B cell (primary cell): ENCODE measurements around the gene SLC23A2. TPM values are rescaled to one million over a fixed set of nuclear protein-coding genes. Genes with fewer than 3 reads are reported as not detected.

ENCODE experiments used
- ATAC-seq: fragments of 200-7000 bp; cut with Tn5 transposase; one replicate; pipeline ENCODE4 v1.10.0; 2021; ENCODE audit warnings: low read depth, mild to moderate bottlenecking, moderate number of reproducible peaks, moderate library complexity
- CTCF ChIA-PET: fragments of 350-600 bp; sonication (Branson Sonifier 250); formaldehyde crosslinking; loops from one replicate; lab custom pipeline; 2021; ENCODE audit warnings: antibody characterized with exemption, inconsistent platforms; lab: Charles Lee
- POLR2A ChIA-PET: fragments of 350-600 bp; sonication (Branson Sonifier 250); formaldehyde crosslinking; loops from one replicate; lab custom pipeline; 2021; ENCODE audit warnings: antibody characterized with exemption; lab: Charles Lee
- DNase-seq: peaks from one replicate; pipeline ENCODE4 v3.0.0; 2013
- H2AFZ ChIP-seq: 2 replicates; pipeline ENCODE4 v1.6.1; 2012; ENCODE audit warnings: mild to moderate bottlenecking, low read depth, low read length; ENCODE audit not compliant: insufficient read depth, poor library complexity, severe bottlenecking
- H3K27ac ChIP-seq, 2 donors: 1 replicate in 1 of 2; 2 replicates in 1 of 2; pipeline ENCODE4 v1.5.1; 2012 to 2013; ENCODE audit warnings: low read length in 2 of 2, mild to moderate bottlenecking in 2 of 2, moderate library complexity in 1 of 2
- H3K27me3 ChIP-seq, 4 experiments: fragments of 200-600 bp in 1 of 4; sonication (generic) in 1 of 4; replicated peaks in 1 of 4; 1 replicate in 2 of 4; 2 replicates in 2 of 4; pipeline versions ENCODE4 v1.6.1 to v1.7.0; 2013 to 2016; ENCODE audit warnings: low read length in 3 of 4, mild to moderate bottlenecking in 2 of 4, mixed read lengths in 1 of 4, moderate library complexity in 1 of 4; ENCODE audit not compliant: insufficient read depth in 4 of 4, control insufficient read depth in 3 of 4; ENCODE audit errors: control extremely low read depth in 1 of 4
- H3K36me3 ChIP-seq, 2 experiments: replicated peaks in 1 of 2; 1 replicate in 1 of 2; 2 replicates in 1 of 2; pipeline versions ENCODE4 v1.6.1 to v1.7.1; 2013; ENCODE audit warnings: low read length in 1 of 2; ENCODE audit not compliant: insufficient read depth in 2 of 2, control insufficient read depth in 1 of 2; ENCODE audit errors: control extremely low read depth in 1 of 2, extremely low read depth in 1 of 2
- H3K4me1 ChIP-seq, 2 donors: fragments of 200-600 bp in 1 of 2; sonication (generic) in 1 of 2; 1 replicate in 1 of 2; 2 replicates in 1 of 2; pipeline versions ENCODE4 v1.5.1 to v1.6.1; 2013 to 2017; ENCODE audit warnings: low read length in 2 of 2; ENCODE audit not compliant: control insufficient read depth in 2 of 2, insufficient read depth in 2 of 2
- H3K4me2 ChIP-seq: replicated peaks from 2 replicates; pipeline ENCODE3; 2012; ENCODE audit warnings: mild to moderate bottlenecking, low read depth, low read length; ENCODE audit not compliant: poor library complexity, severe bottlenecking
- H3K4me3 ChIP-seq, 5 experiments: fragments of 200-600 bp in 1 of 5; sonication (generic) in 1 of 5; 1 replicate in 3 of 5; 2 replicates in 2 of 5; pipeline versions ENCODE4 v1.5.1 to v1.7.0; 2011 to 2016; ENCODE audit warnings: low read length in 4 of 5, mild to moderate bottlenecking in 4 of 5, low read depth in 2 of 5, control low read depth in 1 of 5, moderate library complexity in 1 of 5; ENCODE audit not compliant: insufficient read depth in 1 of 5; ENCODE audit errors: control extremely low read depth in 1 of 5, extremely low read depth in 1 of 5
- H3K79me2 ChIP-seq: fragments of 200-600 bp; sonication (generic); one replicate; pipeline ENCODE4 v1.6.0; 2016; ENCODE audit warnings: low read length; ENCODE audit not compliant: control insufficient read depth, insufficient read depth
- H3K9ac ChIP-seq: fragments of 200-600 bp; sonication (generic); 2 replicates; pipeline ENCODE4 v1.6.1; 2017; ENCODE audit warnings: mild to moderate bottlenecking, low read length, moderate library complexity
- H3K9me3 ChIP-seq, 3 donors: one replicate each; pipeline versions ENCODE4 v1.6.1 to v1.7.1; 2013; ENCODE audit warnings: low read length in 2 of 3; ENCODE audit not compliant: control insufficient read depth in 2 of 3, insufficient read depth in 1 of 3; ENCODE audit errors: control extremely low read depth in 1 of 3
- H4K20me1 ChIP-seq: 2 replicates; pipeline ENCODE4 v1.6.0; 2012; ENCODE audit warnings: mild to moderate bottlenecking, low read length; ENCODE audit not compliant: insufficient read depth, control insufficient read depth, poor library complexity, severe bottlenecking
- H3K27ac Mint-ChIP-seq: one replicate; pipeline ENCODE4 v1.8.0; 2021; ENCODE audit warnings: mixed read lengths
- H3K27me3 Mint-ChIP-seq: one replicate; pipeline ENCODE4 v1.8.0; 2021; ENCODE audit warnings: mixed read lengths
- H3K4me1 Mint-ChIP-seq: one replicate; pipeline ENCODE4 v1.8.0; 2021; ENCODE audit warnings: mixed read lengths
- H3K4me3 Mint-ChIP-seq: one replicate; pipeline ENCODE4 v1.8.0; 2021; ENCODE audit warnings: mixed read lengths
- H3K9me3 Mint-ChIP-seq: one replicate; pipeline ENCODE4 v1.8.0; 2022; ENCODE audit warnings: mixed read lengths; ENCODE audit not compliant: insufficient read depth
- EZH2 ChIP-seq: IDR thresholded peaks from 2 replicates; pipeline ENCODE4 v1.6.1; 2012; ENCODE audit warnings: borderline replicate concordance, low read depth, mild to moderate bottlenecking, moderate library complexity, low read length; ENCODE audit not compliant: insufficient read depth, poor library complexity, severe bottlenecking
- WGBS: methylation state at CpG from one replicate; pipeline ENCODE4 v1.1.5; 2013; ENCODE audit warnings: missing lambda C conversion rate; ENCODE audit not compliant: insufficient coverage; 5-methylcytosine and 5-hydroxymethylcytosine counted together
- intact Hi-C: fragments of 100-400 bp; cut with micrococcal nuclease; formaldehyde crosslinking; loops from one replicate; pipeline ENCODE4 v1.10.0; 2022
- polyA plus RNA-seq: library from polyadenylated mRNA; depleted of rRNA; stranded (reverse); fragments of >200 nt; gene quantifications from 2 replicates; pipeline ENCODE4 v1.2.3, GENCODE V29; 2012
- total RNA-seq, 2 donors: library from RNA; stranded (reverse); fragments of 120-200 nt in 1 of 2; gene quantifications; 1 replicate in 1 of 2; 2 replicates in 1 of 2; pipeline versions ENCODE4 v1.2.3 to v1.2.4, GENCODE V29; 2013 to 2022
- TF ChIP-seq, protein P1 (sequence below): fragments of 200-600 bp; IDR thresholded peaks from one replicate; pipeline ENCODE4 v1.8.0; 2022; ENCODE audit warnings: antibody characterized with exemption, mild to moderate bottlenecking

Gene SLC23A2
- total and polyA plus RNA-seq, 2 donors (not counting 1 experiment from before 2014, with no cell fraction given): 23.6 to 70.7 TPM

DNA sequence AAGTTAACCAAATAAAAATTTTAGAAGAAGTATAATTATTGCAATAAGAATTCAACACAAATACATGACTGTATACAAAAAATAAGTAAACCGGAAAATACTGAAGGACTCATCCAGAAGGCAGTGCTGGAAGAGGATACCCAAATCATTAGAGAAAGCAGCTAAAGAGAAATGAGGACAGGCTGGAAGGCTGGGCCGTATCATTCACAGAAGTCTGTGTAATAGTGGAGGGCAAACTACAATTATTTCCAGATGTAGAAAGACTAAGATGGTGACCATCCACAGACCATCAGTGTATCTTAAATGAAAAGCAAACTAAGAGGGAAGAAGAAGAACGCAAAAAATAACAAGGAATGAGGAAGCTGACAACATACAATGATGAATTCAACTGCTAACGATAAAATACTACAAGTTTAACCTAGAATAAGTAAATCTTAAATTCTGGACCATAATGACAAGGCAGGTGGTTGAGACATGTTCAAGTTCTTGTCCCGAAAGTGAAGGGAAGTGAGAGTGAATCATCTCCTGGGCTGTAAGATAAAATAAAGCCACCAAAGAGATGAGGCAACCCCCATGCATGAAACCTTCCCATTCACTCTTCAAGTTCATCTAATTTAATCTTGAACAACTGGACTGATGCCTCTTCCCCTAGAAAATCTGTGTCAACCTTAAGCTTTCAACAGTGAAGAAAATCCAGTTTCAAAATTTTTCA lies 71.5 kb downstream of the SLC23A2 start:
- peaks cover 0 to 50% of the 10 kb centered on the region in 2 experiments for H3K36me3 ChIP-seq
- TF ChIP-seq, protein P1, sequence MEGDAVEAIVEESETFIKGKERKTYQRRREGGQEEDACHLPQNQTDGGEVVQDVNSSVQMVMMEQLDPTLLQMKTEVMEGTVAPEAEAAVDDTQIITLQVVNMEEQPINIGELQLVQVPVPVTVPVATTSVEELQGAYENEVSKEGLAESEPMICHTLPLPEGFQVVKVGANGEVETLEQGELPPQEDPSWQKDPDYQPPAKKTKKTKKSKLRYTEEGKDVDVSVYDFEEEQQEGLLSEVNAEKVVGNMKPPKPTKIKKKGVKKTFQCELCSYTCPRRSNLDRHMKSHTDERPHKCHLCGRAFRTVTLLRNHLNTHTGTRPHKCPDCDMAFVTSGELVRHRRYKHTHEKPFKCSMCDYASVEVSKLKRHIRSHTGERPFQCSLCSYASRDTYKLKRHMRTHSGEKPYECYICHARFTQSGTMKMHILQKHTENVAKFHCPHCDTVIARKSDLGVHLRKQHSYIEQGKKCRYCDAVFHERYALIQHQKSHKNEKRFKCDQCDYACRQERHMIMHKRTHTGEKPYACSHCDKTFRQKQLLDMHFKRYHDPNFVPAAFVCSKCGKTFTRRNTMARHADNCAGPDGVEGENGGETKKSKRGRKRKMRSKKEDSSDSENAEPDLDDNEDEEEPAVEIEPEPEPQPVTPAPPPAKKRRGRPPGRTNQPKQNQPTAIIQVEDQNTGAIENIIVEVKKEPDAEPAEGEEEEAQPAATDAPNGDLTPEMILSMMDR: no peak
- no peak for TF ChIP-seq EZH2
- H3K4me1 Mint-ChIP-seq: peaks cover 9% of the 10 kb centered on the region
- no peaks in the 10 kb centered on the region for H3K9me3 ChIP-seq
- WGBS: 50% methylated on average over 1 of the region's 5 CpGs
- DNase-seq: no peak
- H3K4me3 Mint-ChIP-seq: no peak overlapping the region
- no peaks in the 10 kb centered on the region for H3K27me3 Mint-ChIP-seq
- H3K79me2 ChIP-seq: peaks cover 67% of the 10 kb centered on the region
- no peaks in the 10 kb centered on the region for H3K4me1 ChIP-seq
- ChIA-PET CTCF (interaction anchor here (1.2 to 1.5 kb wide), 2 partner anchors 25 kb away, joined by 3 to 4 read pairs; no protein-coding TSS in a partner anchor), POLR2A (no interaction called here)
- no peaks in the 10 kb centered on the region for H3K27me3 ChIP-seq
- H3K4me3 ChIP-seq: no peak overlapping the region
- no peaks in the 10 kb centered on the region for H3K9me3 Mint-ChIP-seq
- ATAC-seq: no peak
- no peak overlapping the region for H3K9ac ChIP-seq
- H3K27ac ChIP-seq: no peak overlapping the region
- no peak overlapping the region for H2AFZ ChIP-seq
- no peaks in the 10 kb centered on the region for H4K20me1 ChIP-seq
- no peak overlapping the region for H3K27ac Mint-ChIP-seq
- no peak overlapping the region for H3K4me2 ChIP-seq
- intact Hi-C loops: no loop called here

DNA sequence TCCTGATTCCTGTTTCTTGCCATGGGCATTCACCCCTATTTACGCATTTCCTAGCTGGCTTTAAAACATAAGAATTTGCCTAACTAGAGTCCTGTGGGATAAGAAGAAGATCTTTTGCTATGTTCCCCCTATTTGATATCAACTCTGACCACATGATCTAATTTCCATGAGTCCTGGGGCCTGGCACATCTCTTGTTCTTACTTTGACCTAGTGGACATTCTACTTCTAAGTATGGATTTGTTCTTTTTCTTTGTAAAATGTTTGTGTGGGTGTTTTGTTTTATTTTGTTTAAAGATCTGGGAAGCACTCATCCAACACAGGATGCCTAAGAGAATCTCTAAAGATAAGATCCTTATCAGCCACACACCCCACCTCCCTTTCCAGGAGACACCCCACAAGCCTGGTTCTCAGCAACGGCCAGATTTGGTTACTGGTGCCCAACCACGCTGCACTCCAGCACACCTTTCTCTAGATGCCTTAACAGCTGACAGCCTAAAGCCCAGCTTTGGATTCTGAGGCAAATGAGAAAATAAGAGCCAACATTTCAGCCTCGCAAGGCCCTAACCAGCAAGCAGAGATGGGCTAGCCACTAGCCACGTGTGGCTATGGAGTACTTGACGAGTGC lies 74.7 kb downstream of the SLC23A2 start:
- no peak overlapping the region for H2AFZ ChIP-seq
- H3K79me2 ChIP-seq: peaks cover 69% of the 10 kb centered on the region
- ChIA-PET CTCF (no interaction called here), POLR2A (interaction anchor here (0.6 to 0.7 kb wide), 2 partner anchors 70 to 1127 kb away, joined by 3 to 7 read pairs; no protein-coding TSS in a partner anchor)
- no peak overlapping the region for H3K9ac ChIP-seq
- Mint-ChIP-seq H3K9me3 (no peaks in the 10 kb centered on the region), H3K27me3 (no peaks in the 10 kb centered on the region), H3K27ac (no peak overlapping the region), H3K4me3 (no peak overlapping the region), H3K4me1 (peaks cover 8% of the 10 kb centered on the region)
- H3K9me3 ChIP-seq: no peaks in the 10 kb centered on the region
- no peak overlapping the region for H3K27ac ChIP-seq
- no peaks in the 10 kb centered on the region for H4K20me1 ChIP-seq
- no peak overlapping the region for H3K4me2 ChIP-seq
- TF ChIP-seq, protein P1: no peak
- H3K27me3 ChIP-seq: no peaks in the 10 kb centered on the region
- no peak overlapping the region for H3K4me3 ChIP-seq
- H3K4me1 ChIP-seq: no peaks in the 10 kb centered on the region
- DNase-seq (no peak), ATAC-seq (no peak)
- intact Hi-C loops: no loop called here
- WGBS: 89% methylated on average over 5 of the region's 6 CpGs
- H3K36me3 ChIP-seq: peaks cover 0 to 48% of the 10 kb centered on the region in 2 experiments
